Hepatic stellate cell (primary cell): ENCODE data around the gene LSM2.
"Not testable (repeated sequence)": the region's sequence is repeated elsewhere in the genome, so short reads cannot be mapped to it uniquely, and the experiment has no call there.

Experiments used
- DNase-seq: peaks from one replicate; pipeline ENCODE4 v3.0.0; 2011; ENCODE audit warnings: low spot score

The LSM2 gene

DNA sequence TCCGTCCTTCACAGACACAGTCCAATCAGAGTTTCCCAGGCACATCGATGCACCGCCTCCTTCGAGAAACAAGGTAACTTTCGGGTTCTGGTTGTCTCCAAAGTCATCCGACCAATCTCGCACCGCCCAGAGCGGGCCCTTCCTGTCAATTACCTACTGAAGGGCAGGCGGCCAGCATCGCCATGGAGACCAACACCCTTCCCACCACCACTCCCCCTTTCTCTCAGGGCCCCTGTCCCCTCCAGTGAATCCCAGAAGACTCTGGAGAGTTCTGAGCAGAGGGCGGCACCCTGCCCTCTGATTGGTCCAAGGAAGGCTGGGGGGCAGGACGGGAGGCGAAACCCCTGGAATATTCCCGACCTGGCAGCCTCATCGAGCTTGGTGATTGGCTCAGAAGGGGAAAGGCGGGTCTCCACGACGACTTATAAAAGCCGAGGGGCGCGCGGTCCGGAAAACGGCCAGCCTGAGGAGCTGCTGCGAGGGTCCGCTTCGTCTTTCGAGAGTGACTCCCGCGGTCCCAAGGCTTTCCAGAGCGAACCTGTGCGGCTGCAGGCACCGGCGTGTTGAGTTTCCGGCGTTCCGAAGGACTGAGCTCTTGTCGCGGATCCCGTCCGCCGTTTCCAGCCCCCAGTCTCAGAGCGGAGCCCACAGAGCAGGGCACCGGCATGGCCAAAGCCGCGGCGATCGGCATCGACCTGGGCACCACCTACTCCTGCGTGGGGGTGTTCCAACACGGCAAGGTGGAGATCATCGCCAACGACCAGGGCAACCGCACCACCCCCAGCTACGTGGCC, 20.7 kb upstream of the LSM2 start, which contains the start of gene HSPA1B:
Gene HSPA1B (plus strand): TSS at position 453 of the 794 bp plus-strand sequence. CDS start 213 bp downstream, at position 666.
- DNase-seq: peak; percentile 99

DNA sequence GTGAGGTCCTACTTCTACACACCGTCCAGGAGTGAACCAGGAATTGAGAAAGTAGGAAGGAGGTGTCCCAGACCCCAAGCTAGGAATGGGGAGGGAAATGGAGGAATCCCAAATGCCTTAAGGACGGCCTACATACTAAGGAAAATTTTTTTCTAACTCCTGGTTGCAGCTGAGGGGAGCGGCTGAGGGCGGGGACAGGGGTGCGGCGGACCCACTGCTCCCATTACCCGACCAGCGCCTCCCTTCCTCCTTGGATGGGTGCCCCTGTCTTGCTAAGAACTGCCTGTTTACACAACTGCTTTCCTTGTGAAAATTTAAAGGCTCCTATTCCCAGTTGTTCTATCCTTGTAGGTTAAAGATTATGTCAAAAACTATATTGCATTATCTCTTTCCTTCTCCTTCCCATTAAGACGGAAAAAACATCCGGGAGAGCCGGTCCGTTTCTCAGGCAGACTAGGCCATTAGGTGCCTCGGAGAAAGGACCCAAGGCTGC, 20.1 kb upstream of the LSM2 start:
- peak; percentile 81 for DNase-seq

DNA sequence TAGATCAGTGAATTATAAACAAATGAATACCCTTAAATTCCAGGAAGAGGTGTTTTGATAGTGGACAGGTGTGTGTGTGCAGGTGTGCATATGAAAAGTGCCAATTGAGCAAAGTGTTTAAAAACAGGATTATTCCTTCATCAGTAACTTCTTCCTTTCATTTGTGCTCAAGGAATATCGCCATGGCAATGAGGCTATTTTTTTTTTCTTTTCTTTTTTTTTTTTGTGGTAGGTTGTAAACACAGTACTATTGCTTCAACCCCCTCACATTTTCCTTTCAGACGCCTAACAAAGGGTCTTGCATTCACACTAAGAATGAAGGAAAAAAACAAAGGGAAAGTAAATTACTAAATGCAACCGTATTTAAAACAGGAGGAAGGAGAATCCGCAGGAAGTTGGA, 18.8 kb upstream of the LSM2 start:
- DNase-seq: no peak

DNA sequence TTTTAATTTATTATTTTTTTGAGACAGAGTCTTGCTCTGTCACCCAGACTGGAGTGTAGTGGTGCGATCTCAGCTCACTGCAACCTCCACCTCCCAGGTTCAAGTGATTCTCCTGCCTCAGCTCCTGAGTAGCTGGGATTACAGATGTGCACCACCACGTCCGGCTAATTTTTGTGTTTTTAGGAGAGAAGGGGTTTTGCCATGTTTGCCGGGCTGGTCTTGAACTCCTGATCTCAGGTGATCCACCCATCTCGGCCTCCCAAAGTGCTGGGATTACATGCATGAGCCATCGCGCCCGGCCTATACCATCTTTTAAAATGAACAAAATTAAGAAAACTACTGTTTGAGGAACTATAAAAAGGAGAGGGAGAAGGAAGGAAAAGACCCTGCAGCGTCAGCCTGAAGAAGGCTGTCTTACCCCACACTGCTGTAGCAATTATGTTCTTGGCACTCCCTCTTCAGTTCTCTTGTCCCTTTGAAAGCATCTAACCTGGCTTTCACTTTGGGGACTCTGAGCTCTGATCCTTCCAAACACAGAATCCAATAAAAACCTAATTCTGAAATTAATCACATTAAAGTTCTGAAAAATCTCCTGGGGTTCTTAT, 16.9 kb upstream of the LSM2 start:
- not testable (repeated sequence) for DNase-seq

DNA sequence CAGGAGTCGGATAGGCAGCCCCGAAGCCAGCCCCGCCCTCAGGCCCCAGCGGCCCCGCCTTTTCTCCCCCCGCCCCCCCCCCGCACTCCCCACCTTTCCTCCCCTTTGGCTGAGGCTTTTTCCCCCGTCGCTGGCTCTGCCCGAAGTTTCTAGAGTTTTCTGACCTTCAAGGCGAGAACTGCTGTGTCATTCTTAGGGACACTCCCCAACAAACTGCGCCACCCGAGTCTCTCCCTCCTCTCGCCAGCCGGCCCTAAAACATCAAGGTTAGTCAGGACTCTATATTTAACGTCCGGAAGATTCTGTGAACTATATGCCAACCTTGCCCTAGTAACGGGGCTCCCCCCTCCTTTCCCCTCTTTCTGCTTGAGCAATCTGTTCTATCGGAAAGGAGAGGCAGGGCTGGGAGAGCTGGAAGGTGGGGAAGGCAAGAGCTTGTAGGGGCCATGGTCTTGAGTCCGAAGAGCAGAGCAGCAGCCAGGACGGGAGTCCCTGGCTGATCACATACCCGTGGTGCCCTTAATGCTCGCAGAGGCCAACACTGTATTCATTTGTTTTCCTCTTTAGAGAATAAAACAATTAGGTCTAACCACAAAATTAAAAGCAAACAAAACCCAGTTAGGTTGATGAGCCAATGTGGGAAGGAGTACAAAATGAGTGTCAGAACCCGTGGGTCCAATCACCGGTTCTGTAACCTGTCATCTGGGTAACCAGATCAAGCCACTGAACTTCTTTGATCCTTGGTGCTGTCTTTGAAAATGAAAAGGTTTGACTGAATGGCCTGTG, 15.5 kb upstream of the LSM2 start:
- DNase-seq: peak; percentile 68

DNA sequence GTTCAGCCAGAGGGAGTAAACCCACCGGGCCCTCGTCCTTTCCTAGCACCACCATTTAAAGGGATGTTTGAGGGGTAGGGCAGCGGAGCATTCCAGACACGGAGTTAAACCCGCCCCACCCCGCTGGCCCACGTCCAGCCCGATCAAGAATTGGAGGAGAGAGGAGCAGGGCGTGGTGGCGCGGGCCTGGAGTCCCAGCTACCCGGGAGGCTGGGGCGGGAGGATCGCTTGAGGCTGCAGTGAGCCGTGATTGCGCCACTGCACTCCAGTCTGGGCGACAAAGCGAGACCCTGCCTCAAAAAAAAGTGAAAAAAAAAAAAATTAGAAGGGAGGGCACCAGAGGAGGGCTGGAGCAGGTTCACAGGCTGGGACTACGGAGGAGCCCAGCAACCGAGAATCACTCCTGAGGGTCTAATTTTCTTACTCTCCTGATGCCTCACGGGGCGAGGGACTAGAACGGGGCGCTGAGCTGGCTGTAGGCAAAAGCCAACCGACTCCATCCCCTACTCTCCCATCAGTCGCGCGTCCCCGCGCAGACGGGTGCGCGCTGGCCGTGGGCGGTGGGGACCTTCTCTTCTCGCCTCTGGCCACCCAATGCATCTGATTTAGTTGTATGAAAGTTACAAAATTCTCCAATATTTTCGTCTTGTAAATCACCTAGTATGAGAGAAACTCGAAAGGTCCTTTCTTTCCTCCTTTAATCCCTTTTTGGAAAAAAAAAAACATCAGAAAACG, 14.7 kb upstream of the LSM2 start:
- no peak for DNase-seq

DNA sequence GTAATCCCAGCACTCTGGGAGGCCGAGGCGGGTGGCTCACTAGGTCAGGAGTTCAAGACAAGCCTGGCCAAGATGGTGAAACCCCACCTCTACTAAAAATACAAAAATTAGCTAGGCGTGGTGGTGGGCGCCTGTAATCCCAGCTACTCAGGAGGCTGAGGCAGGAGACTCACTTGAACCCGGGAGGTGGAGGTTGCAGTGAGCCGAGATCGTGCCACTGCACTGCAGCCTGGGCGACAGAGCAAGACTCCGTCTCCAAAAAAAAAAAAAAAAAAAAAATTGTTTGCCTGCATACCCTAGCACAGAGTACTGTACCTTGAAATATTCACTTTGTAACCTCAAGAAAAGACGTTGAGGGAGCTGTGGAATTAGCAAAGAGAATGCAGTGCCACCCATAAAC, 13.6 kb upstream of the LSM2 start:
- DNase-seq: not testable (repeated sequence)

DNA sequence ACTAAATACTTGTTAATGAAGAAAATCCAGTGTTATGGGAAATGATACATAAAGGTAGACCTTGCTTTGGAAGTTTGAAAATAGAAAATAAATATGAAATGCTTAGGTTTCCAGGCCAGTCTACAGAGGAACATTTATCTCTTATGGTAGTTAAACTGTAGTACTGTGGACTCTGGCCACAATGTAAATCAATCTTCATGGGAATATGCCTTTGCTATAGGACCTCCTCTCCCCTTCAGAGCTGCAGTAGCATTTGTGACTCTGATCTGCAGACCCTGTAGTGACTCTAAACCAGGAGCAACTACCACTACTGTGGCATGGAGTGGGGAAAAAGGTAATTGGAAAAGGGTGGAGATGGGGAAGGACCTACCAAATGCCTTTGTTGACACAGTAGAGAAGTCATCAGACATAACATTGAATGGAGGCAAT, 13.1 kb upstream of the LSM2 start:
- DNase-seq: no peak

DNA sequence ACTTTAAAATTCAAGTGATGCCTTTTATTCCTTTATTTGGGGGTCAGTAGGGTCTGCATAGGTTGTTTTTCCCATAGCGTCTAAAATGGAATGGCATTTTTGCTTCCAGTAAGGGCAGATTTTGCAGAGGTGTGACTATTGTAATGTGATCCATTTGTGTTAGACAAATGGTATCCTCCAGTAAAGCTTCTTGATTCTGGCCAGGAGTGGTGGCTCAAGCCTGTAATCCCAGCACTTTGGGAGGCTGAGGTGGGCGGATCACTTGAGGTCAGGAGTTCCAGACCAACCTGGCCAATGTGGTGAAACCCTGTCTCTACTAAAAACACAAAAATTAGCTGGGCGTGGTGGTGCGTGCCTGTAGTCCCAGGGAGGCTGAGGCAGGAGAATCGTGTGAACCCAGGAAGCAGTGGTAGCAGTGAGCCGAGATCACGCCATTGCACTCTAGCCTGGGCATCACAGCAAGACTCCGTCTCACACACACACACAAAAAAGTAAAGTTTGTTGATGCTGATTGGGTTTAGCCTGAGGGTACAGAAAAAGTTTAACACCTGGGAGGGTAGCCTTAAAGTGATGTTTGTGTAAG, 11.3 kb upstream of the LSM2 start:
- not testable (repeated sequence) for DNase-seq

DNA sequence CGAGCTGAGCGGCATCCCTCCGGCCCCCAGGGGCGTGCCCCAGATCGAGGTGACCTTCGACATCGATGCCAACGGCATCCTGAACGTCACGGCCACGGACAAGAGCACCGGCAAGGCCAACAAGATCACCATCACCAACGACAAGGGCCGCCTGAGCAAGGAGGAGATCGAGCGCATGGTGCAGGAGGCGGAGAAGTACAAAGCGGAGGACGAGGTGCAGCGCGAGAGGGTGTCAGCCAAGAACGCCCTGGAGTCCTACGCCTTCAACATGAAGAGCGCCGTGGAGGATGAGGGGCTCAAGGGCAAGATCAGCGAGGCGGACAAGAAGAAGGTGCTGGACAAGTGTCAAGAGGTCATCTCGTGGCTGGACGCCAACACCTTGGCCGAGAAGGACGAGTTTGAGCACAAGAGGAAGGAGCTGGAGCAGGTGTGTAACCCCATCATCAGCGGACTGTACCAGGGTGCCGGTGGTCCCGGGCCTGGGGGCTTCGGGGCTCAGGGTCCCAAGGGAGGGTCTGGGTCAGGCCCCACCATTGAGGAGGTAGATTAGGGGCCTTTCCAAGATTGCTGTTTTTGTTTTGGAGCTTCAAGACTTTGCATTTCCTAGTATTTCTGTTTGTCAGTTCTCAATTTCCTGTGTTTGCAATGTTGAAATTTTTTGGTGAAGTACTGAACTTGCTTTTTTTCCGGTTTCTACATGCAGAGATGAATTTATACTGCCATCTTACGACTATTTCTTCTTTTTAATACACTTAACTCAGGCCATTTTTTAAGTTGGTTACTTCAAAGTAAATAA, 10.6 kb upstream of the LSM2 start:
- peak; percentile 8 for DNase-seq

DNA sequence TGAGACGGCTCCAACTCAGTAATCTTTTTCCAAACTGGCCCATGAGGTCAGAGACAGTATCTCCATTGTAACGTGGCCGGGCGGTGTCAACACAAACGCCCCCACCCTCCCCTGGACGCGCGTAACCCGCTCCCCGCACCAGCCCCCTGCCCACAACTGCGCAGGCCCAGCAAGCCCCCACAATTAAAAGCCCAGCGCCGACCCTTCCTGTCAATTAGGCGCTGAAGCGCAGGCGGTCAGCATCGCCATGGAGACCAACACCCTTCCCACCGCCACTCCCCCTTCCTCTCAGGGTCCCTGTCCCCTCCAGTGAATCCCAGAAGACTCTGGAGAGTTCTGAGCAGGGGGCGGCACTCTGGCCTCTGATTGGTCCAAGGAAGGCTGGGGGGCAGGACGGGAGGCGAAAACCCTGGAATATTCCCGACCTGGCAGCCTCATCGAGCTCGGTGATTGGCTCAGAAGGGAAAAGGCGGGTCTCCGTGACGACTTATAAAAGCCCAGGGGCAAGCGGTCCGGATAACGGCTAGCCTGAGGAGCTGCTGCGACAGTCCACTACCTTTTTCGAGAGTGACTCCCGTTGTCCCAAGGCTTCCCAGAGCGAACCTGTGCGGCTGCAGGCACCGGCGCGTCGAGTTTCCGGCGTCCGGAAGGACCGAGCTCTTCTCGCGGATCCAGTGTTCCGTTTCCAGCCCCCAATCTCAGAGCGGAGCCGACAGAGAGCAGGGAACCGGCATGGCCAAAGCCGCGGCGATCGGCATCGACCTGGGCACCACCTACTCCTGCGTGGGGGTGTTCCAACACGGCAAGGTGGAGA, 8.5 kb upstream of the LSM2 start, which contains the start of the genes HSPA1A and HSPA1L:
Gene HSPA1A (plus strand): TSS at position 519 of the 814 bp plus-strand sequence. CDS start 214 bp downstream, at position 733.
Gene HSPA1L (minus strand): TSS at position 259 of the 814 bp plus-strand sequence. CDS start 3,311 bp downstream, outside the sequence.
- peak; percentile 99 for DNase-seq

DNA sequence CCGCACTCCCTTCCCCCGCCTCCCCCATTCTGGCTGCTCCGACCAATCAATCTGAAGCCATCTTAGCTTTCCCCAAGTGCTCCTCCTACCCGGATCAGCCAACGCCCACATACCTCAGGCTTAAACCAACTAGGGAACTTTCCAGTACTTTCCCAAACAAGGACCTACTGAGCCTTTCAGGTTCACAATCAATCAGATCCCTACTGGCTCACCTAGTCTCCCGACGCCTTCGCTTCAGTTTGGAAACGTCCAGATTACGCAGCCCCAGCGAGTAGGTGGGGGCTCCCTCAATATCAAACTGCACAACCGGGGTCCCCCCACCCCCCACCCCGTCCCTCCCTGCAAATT, 7.9 kb upstream of the LSM2 start:
- peak; percentile 98 for DNase-seq

DNA sequence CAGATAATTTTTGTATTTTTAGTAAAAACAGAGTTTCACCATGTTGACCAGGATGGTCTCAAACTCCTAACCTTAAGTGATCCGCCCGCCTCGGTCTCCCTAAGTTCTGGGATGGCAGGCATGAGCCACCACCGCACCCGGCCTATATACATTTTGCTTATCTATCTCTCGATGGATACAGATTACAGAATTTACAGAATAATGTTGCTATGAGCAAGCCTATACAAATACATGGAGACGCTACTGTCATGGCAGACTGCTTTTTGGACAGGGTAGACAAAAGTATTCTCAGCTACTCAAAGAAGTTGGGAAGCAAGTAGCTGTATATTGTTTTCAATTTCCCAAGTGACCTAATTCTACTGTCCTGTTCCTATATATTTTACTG, 6.7 kb upstream of the LSM2 start:
- no peak for DNase-seq

DNA sequence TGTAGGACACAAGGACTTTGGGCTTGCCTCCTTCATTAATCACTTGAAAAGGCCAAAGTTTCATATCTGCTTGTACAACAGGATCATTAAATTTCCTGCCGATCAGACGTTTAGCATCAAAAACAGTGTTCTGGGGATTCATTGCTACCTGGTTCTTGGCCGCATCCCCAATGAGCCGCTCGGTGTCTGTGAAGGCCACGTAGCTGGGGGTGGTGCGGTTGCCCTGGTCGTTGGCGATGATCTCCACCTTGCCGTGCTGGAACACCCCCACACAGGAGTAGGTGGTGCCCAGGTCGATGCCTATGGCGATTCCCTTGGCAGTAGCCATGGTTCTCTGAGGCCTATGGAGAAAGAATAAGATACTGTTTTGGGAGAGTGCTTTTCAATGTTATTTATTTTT, 4.9 kb upstream of the LSM2 start:
- DNase-seq: no peak

DNA sequence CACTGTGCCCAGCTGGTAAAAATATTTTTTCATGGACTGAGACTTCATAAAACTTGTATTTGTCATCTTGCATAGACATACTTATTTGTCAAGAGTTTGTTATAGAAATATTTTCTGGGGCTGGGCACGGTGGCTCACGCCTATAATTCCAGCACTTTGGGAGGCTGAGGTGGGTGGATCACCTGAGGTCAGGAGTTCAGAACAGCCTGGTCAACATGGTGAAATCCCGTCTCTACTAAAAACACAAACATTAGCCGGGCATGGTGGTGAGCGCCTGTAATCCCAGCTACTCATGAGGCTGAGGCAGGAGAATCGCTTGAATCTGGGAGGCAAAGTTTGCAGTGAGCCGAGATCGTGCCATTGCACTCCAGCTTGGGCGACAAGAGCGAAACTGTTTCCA, 1.8 kb upstream of the LSM2 start:
- not testable (repeated sequence) for DNase-seq

DNA sequence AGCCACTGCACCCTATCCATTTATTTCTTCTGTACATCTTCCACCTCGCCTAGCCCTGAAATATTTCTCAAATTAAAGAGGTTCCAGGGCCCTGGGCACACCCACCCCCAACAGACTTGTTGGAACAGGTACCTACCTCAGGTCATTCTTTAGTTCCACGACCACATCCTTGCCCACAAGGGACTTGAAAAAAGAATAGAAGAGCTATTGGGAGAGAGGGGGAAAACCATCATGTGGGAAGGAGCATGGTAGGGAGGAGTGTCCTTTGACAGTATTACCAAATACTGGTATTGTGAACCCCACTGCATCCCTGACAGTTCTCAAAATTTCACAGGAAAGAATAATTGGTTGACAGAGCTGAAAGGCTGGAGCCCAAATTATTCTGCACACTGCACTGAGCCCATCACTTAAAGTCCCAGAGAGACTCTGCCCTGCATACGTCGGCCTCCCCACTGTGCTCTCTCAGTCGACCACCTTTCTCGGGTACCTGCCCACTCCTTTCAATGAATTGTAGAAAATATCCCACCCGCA, 762 bp downstream of the LSM2 start:
- no peak for DNase-seq

DNA sequence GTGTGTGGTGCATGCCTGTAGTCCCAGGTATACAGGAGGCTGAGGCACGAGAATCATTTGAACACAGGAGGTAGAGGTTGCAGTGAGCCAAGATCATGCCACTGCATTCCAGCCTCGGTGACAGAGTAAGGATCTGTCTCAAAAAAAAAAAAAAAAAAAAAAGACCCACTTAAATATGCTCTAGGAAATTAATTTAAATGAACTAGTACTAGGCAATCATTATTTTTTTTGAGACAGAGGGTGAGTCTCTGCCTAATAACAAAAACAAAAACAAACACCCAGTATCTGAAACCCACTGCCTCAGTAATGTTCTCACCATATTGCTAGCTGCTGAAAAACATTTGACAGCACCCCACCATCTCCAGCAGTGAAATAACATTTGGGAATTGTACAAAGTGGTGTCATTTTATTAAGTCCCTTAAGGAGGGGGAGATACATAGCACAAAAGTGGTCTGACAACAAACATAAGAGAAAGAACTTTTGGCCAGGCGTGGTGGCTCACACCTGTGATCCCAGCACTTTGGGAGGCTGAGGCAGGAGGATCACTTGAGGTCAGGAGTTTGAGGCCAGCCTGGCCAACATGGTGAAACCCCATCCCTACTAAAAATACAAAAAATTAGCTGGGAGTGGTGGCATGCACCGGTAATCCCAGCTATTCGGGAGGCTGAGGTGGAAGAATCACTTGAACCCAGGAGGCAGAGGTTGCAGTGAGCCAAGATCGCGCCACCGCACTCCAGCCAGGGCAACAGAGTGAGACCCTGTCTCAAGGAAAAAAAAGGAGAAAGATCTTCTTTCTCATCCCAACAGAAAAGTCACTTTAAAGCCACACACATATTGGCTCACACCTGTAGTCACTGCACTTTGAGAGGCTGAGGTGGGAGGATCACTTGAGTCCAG, 5.5 kb downstream of the LSM2 start:
- not testable (repeated sequence) for DNase-seq

DNA sequence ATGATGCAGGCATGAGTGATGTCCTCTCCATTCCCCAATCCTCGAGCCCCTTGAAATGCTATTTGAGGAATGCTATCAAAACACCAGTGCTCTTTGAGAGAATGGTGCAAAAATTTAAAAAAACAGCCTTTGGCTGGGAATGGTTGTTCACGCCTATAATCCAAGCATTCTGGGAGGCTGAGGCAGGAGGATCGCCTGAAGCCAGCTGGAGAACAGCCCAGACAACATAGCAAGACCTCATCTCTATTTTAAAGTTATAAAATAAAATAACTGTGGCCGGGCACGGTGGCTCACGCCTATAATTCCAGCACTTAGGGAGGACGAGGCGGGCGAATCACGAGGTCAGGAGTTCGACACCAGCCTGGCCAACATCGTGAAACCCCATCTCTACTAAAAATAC, 7.0 kb downstream of the LSM2 start:
- DNase-seq: no peak
